HG03521 (cell line): ENCODE data around the gene LHX4.

ENCODE experiments used
- ATAC-seq: cut with Tn5 transposase; IDR thresholded peaks from one replicate; pipeline ENCODE4 v1.9.1; 2021; ENCODE audit warnings: mild to moderate bottlenecking, moderate library complexity; ENCODE audit not compliant: unreplicated experiment

Gene LHX4

GRCh38 chr1:180241716-180242544 is 11.9 kb downstream of the LHX4 start:
- ATAC-seq: no peak

GRCh38 chr1:180243517-180244221 is 13.6 kb downstream of the LHX4 start:
- ATAC-seq: no peak

DNA sequence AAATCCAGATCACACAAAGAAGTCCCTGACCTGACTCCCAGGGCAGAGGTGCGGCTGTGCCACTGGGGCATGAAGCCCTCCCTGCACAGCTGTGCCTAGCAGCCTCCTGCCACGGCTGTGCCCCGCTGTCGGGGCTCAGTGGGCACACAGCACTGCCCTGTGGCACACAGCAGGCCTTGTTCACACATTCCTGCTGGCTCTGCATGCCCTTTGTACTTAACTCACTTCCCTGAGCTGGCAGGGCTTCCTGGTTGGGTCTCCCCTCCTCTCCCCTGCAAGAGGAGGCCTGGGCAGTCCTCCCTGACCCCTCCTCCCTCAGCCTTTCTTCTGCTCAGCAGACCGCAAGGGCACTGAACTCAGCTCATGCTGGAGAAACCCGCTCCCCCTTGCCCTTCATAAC is 14.8 kb downstream of the LHX4 start:
- no peak for ATAC-seq

DNA sequence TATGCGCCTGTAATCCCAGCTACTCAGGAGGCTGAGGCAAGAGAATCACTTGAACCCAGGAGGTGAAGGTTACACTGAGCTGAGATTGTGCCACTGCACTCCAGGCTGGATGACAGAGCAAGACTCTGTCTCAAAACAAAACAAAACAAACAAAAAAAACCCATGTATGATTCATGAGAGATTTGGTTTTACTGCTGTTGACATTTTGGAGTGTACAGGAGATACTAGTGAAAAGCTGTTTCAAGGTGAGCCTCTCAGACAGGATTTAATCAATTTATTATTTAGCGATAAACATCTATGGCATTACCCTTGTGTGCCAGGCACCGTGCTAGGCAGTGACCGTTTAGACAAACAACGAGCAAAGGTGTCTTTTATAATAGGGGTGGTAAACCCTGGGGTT is 16.5 kb downstream of the LHX4 start:
- ATAC-seq: no peak

- no peak for ATAC-seq
Observed at GRCh38 chr1:180247061-180247460, 17.0 kb downstream of the LHX4 start.

- ATAC-seq: no peak
Observed at GRCh38 chr1:180247580-180247979, 17.5 kb downstream of the LHX4 start.

GRCh38 chr1:180248176-180248575 is 18.1 kb downstream of the LHX4 start:
- ATAC-seq: no peak

- no peak for ATAC-seq
Observed at GRCh38 chr1:180248731-180249681, 18.9 kb downstream of the LHX4 start.

- ATAC-seq: no peak
Observed at GRCh38 chr1:180249725-180250498, 19.8 kb downstream of the LHX4 start.

- ATAC-seq: no peak
Observed at GRCh38 chr1:180250499-180250770, 20.4 kb downstream of the LHX4 start.

DNA sequence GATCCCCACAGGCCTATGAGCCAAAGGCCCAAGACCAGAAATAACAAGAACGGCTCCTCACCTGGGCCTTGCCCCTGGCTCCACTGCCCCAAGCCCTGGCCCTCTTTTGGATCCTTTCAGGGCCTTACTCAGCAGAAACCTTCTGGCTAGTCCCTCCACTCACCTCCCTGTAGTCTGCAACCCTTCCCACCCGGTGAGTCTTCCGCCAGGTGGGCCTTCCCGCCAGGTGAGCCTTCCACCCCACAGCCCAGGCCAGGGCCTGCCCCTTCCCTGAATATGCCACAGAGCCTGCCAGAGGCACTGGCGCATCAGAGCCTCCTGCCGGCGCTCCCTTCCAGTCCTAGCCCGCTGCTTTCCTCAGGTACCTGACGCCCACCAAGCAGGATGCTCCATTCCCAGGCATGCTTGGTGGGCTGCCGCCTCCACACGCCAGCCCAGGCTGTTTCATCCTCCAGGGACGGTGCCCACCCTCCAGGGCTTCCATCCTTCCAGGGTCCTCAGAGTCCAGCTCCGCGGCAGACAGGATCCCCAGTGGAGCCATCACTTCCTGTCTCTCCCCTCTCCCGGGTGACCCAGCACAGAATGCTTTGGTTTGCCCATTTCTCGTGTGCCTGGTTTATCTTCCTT is 20.9 kb downstream of the LHX4 start:
- no peak for ATAC-seq

DNA sequence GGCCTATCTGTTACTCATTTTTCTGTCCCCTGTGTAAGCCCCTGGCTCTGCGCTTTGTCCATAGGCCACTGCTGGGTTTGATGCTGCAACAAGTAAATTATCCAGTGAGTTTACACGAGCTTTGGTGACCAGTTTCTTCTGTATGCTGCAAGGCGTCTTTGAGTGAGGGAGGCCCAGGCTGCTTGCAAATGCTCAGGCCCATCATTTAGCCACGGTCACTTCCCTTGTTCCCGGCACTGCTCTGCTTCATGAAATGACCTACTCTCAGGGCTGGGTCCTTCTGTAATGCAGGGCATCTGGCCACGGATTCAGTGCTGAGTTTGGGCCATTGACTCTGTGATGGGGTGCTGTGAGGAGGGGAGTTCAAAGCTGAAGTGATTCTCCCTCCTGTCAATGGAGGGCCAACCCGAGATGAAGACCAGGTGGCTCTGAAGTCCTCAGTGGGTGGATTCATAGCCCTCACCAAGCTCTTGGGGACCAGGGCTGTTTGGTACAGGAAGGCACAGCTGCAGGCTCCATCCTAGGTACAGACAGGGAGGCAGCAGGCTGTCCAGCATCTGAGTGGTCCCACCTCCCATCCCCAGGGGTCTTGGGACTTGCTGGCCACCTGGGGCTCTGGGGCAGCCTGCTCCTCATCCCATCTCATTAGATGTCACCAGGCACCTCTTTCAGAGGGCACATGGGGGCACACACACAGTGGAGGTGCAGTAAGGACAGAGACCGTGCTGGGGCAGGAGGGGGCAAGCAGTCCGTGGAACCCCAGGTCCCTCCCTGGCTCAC is 21.7 kb downstream of the LHX4 start:
- ATAC-seq: no peak

- peak; percentile 55 for ATAC-seq
Observed at GRCh38 chr1:180252638-180253536, 22.8 kb downstream of the LHX4 start.

DNA sequence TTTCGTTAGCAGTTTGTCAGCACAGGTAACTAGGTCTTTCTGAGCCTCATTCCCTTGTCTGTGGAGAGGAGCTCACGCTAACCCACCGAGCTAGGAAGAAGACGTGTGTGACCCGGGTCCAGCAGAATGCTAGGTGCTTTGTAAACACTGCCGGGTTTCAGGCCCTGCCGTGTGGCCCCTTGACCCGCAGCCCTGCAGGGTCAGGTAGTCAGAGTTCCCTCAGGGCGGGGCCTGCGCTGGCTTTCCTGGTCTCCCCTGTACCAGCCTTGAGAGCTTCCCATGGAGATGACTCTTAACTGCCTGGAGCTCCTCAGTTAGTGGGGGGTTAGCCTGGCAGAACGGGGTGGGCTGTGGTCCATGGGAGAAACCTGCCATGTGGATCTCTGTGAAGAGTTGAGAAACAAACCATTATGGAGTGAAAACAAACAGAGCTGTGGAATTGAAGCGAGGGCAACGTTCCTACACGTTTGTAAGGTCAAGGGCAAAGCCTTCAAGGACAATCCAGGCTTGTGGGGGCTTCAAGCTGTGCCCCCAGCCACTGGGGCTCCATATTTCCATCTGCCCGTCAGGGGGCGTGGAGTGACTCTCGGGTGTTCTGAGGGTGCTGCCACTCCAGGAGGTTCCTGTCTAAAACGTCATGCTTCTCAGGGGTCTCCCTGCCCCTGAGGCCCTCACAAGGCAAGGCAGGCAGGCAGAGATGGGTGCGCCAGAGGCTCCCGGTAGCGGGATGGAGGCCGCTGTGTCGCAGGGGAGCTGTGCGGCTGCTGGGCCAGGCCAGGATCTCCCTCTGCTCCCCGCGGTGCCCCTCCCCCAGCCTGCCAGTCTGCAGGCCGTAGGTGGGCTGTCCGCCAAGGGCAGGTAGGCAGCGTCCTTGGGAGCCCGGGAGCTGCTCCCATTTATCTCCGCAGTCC is 23.8 kb downstream of the LHX4 start:
- no peak for ATAC-seq

DNA sequence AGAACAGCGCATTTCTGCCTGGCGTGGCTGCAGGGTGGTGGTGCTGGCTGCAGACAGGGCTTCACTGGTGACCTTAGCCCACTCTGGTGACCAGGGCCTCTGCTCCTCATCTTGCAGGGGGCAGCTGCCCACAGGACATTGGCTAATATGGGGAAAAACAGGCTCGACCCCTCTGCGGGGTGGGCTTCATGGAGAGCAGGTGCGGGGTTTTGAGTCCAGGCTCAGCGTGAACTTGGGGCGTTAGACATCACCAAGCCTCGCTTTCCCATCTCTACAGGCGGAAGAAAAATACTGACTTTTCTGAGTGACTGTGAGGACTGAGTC is 24.4 kb downstream of the LHX4 start:
- no peak for ATAC-seq

DNA sequence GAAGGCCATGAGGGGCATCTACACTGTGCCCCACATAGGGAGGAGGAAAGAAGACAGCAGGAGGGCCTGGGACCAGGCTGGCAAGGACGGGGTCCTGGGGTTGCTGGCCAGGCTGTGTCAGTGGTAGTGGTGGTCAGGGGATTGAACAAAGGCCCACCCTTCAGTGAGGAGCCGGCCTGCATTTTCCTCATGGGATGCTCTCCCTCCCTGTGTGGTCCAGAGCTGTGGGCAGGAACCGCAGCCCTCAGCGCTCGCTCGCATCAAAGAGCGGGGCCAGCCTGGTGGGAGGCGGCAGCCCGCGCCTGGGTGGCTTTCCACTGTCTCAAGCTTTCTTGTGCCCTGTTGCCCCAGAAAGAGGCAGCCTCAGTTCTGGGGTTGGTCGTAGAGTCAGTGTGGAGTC is 24.8 kb downstream of the LHX4 start:
- no peak for ATAC-seq

GRCh38 chr1:180255536-180256340 is 25.7 kb downstream of the LHX4 start:
- ATAC-seq: no peak
